GM12878 (cell line): ENCODE measurements around the gene MAGI2. TPM values are rescaled to one million over a fixed set of nuclear protein-coding genes. Genes with fewer than 3 reads are reported as not detected.

ENCODE experiments used
- ATAC-seq: fragments of 200-7000 bp; cut with Tn5 transposase; 3 replicates; pipeline ENCODE4 v1.9.1; 2020; ENCODE audit warnings: mild to moderate bottlenecking, moderate library complexity
- BruUV-seq: library from RNA; stranded (reverse); fragments of 400-500 nt; replicated peaks from 2 replicates; lab custom pipeline; 2021; lab: Mats Ljungman, UMichigan
- CTCF ChIA-PET: fragments of 300-600 bp; sonication (Branson Sonifier 250); formaldehyde crosslinking; extraction: SDS; loops from one replicate; lab custom pipeline; 2021; ENCODE audit warnings: inconsistent platforms; lab: Yijun Ruan, JAX
- POLR2A ChIA-PET: fragments of 350-600 bp; formaldehyde crosslinking; extraction: SDS; loops from one replicate; lab custom pipeline; 2021; ENCODE audit warnings: inconsistent platforms; lab: Charles Lee
- RAD21 ChIA-PET: fragments of 300-600 bp; sonication (Branson Sonifier 250); formaldehyde crosslinking; loops from one replicate; lab custom pipeline; 2023; ENCODE audit warnings: antibody characterized with exemption; ENCODE audit not compliant: unreplicated experiment; lab: Charles Lee
- SMC1A ChIA-PET: fragments of 300-600 bp; sonication (Branson Sonifier 250); formaldehyde crosslinking; loops from one replicate; lab custom pipeline; 2023; ENCODE audit not compliant: unreplicated experiment, uncharacterized antibody; lab: Charles Lee
- DNase-seq: peaks from one replicate; pipeline ENCODE4 v3.0.0-alpha.2; 2011; ENCODE audit warnings: low read depth, low spot score
- FAIRE-seq: peaks from 3 replicates; lab custom pipeline; 2011; peaks lifted over from hg19 to GRCh38; lab: Jason Lieb, UNC
- H2AFZ ChIP-seq: 2 replicates; pipeline ENCODE4 v1.6.0; 2011; ENCODE audit warnings: low read depth, low read length, control low read depth; ENCODE audit not compliant: control insufficient read depth
- H3K27ac ChIP-seq: 2 replicates; pipeline ENCODE4 v1.5.1; 2011; ENCODE audit warnings: control low read depth; ENCODE audit not compliant: control insufficient read depth, insufficient read depth
- H3K27me3 ChIP-seq, 2 experiments: replicated peaks in 1 of 2; 2 replicates each; pipeline versions ENCODE4 v1.6.0 to v1.6.1; 2011; ENCODE audit warnings: low read length in 1 of 2; ENCODE audit not compliant: control insufficient read depth in 2 of 2, insufficient read depth in 2 of 2
- H3K36me3 ChIP-seq, 2 experiments: 2 replicates each; pipeline ENCODE4 v1.5.1; 2011; ENCODE audit warnings: low read length in 1 of 2; ENCODE audit not compliant: control insufficient read depth in 2 of 2, insufficient read depth in 2 of 2
- H3K4me1 ChIP-seq: 2 replicates; pipeline ENCODE4 v1.6.1; 2011; ENCODE audit warnings: mild to moderate bottlenecking, low read length, moderate library complexity, mixed read lengths; ENCODE audit not compliant: control insufficient read depth, insufficient read depth
- H3K4me2 ChIP-seq: 2 replicates; pipeline ENCODE4 v1.6.0; 2011; ENCODE audit warnings: control low read depth; ENCODE audit not compliant: control insufficient read depth, insufficient read depth
- H3K4me3 ChIP-seq: fragments of 200-600 bp; sonication (generic); 2 replicates; pipeline ENCODE4 v1.5.1; 2016
- H3K79me2 ChIP-seq: 2 replicates; pipeline ENCODE4 v1.6.0; 2011; ENCODE audit warnings: low read length; ENCODE audit not compliant: control insufficient read depth, insufficient read depth
- H3K9ac ChIP-seq: 2 replicates; pipeline ENCODE4 v1.8.0; 2011; ENCODE audit warnings: low read length, control low read depth, mixed read lengths; ENCODE audit not compliant: control insufficient read depth, insufficient read depth
- H3K9me3 ChIP-seq: replicated peaks from 3 replicates; pipeline ENCODE4 v1.5.1; 2011; ENCODE audit warnings: mild to moderate bottlenecking, low read length; ENCODE audit not compliant: control insufficient read depth, insufficient read depth
- H4K20me1 ChIP-seq: 2 replicates; pipeline ENCODE4 v1.6.0; 2011; ENCODE audit not compliant: control insufficient read depth, insufficient read depth
- ASH2L ChIP-seq: fragments of 300-600, 200-600 bp; sonication (generic); IDR thresholded peaks from 2 replicates; pipeline ENCODE4 v1.6.1; 2017; ENCODE audit warnings: low read depth, mild to moderate bottlenecking, borderline replicate concordance
- JUND ChIP-seq: IDR thresholded peaks from 2 replicates; pipeline ENCODE4 v1.6.1; 2012; ENCODE audit warnings: low read depth, mild to moderate bottlenecking, low read length, improper control_type of control experiment, moderate library complexity
- MEF2B ChIP-seq: fragments of 450-650 bp; IDR thresholded peaks from 2 replicates; pipeline ENCODE4 v1.6.1; 2018; ENCODE audit warnings: mild to moderate bottlenecking, moderate library complexity; ENCODE audit not compliant: partially characterized antibody, poor library complexity, severe bottlenecking
- NFXL1 ChIP-seq: fragments of 450-650 bp; IDR thresholded peaks from 2 replicates; pipeline ENCODE4 v1.6.1; 2017; ENCODE audit warnings: antibody characterized with exemption, mild to moderate bottlenecking, borderline replicate concordance
- NR2C2 ChIP-seq: IDR thresholded peaks from 2 replicates; pipeline ENCODE4 v1.6.1; 2011; ENCODE audit warnings: borderline replicate concordance, low read depth; ENCODE audit not compliant: control insufficient read depth, insufficient read length
- NRF1 ChIP-seq: conservative IDR thresholded peaks from 2 replicates; pipeline ENCODE4 v1.6.1; 2011; ENCODE audit warnings: mild to moderate bottlenecking, low read depth, low read length, improper control_type of control experiment
- SIX5 ChIP-seq: IDR thresholded peaks from 2 replicates; pipeline ENCODE4 v1.6.1; 2011; ENCODE audit warnings: mild to moderate bottlenecking, low read depth, low read length, moderate library complexity; ENCODE audit not compliant: severe bottlenecking
- SP1 ChIP-seq: IDR thresholded peaks from one replicate; pipeline ENCODE4 v1.6.1; 2011; ENCODE audit warnings: low read depth, low read length
- SUPT20H ChIP-seq: IDR thresholded peaks from 2 replicates; pipeline ENCODE4 v1.6.1; 2011; ENCODE audit warnings: low read depth, mild to moderate bottlenecking, low read length, moderate library complexity, borderline replicate concordance; ENCODE audit not compliant: control insufficient read depth
- TCF7 ChIP-seq: IDR thresholded peaks from 2 replicates; pipeline ENCODE4 v1.6.1; 2014; ENCODE audit warnings: antibody characterized with exemption, borderline replicate concordance
- ZZZ3 ChIP-seq: IDR thresholded peaks from 2 replicates; pipeline ENCODE4 v1.6.1; 2011; ENCODE audit warnings: low read depth; ENCODE audit not compliant: control insufficient read depth, insufficient read length
- WGBS: methylation state at CpG from one replicate; pipeline ENCODE4 v1.1.6; 2016; ENCODE audit warnings: low lambda C conversion rate; ENCODE audit not compliant: insufficient replicate concordance, insufficient coverage; ENCODE audit errors: missing lambda C conversion rate; 5-methylcytosine and 5-hydroxymethylcytosine counted together
- in situ Hi-C: fragments of 300-500 bp; cut with MboI; formaldehyde crosslinking; loops from 9 replicates; pipeline ENCODE4 v1.14.3; 2018; ENCODE audit warnings: mixed read lengths
- intact Hi-C: fragments of 100-400 bp; cut with micrococcal nuclease; formaldehyde crosslinking; loops from one replicate; pipeline ENCODE4 v1.14.2; 2022; ENCODE audit not compliant: unreplicated experiment
- polyA plus RNA-seq, 11 experiments: library from polyadenylated mRNA; depleted of rRNA in 4 of 11; unstranded in 6 of 11; stranded (reverse) in 5 of 11; fragments of >200 nt; fragmentation: Nextera tagmentation in 4 of 11; fragmentation: Illumina TruSeq in 1 of 11; extraction: Ambion mirVana in 4 of 11; extraction: Trizol in 1 of 11; gene quantifications; 1 replicate in 1 of 11; 2 replicates in 10 of 11; pipeline versions ENCODE4 v1.2.1 to v1.2.3, GENCODE V29; 2011 to 2016; ENCODE audit warnings: inconsistent platforms in 2 of 11, missing spikeins in 2 of 11, low read depth in 1 of 11
- total RNA-seq, 4 experiments: library from RNA; depleted of rRNA in 3 of 4; stranded (reverse); fragments of >200 nt in 3 of 4; fragmentation: Illumina TruSeq in 1 of 4; extraction: Trizol in 1 of 4; gene quantifications; 2 replicates each; pipeline versions ENCODE4 v1.2.1 to v1.2.3, GENCODE V29; 2013 to 2021
- TF ChIP-seq, protein P1 (sequence below): fragments of 450-650 bp; formaldehyde crosslinking; IDR thresholded peaks from 2 replicates; pipeline ENCODE4 v1.4.0; 2022; ENCODE audit warnings: mild to moderate bottlenecking, moderate library complexity
- TF ChIP-seq, protein P2 (sequence below): IDR thresholded peaks from 2 replicates; pipeline ENCODE4 v1.6.1; 2012; ENCODE audit warnings: mild to moderate bottlenecking, low read depth, low read length
- TF ChIP-seq, protein P3 (sequence below): fragments of 450-650 bp; IDR thresholded peaks from 2 replicates; pipeline ENCODE4 v1.6.1; 2017; ENCODE audit warnings: mild to moderate bottlenecking

MAGI2 gene
- total and polyA plus RNA-seq, 10 of the 15 experiments (the other 5 are each of a cell fraction or from before 2014, with no cell fraction given): 0.01 to 0.31 (median 0.05) TPM; not detected in 2

DNA sequence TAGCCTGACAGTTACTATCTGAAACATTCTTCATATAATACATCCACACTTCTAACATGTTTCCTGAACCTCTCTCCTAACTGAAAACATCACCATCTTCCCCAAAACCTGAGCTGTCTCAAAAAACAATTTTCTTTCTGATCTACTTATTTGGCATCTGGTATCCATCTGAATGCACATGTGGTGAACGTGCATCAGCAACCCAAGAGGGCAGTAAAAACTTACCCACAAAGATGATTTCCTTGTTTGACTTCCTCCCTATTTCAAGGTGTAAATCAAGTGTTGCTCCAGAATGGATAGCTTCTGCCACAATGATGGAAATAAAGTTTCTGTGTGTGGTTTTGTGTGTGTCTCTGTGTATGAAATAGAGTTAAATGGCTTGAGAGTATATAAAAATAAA is 500.4 kb downstream of the MAGI2 start (continued):
- TF ChIP-seq SIX5: no peak

DNA sequence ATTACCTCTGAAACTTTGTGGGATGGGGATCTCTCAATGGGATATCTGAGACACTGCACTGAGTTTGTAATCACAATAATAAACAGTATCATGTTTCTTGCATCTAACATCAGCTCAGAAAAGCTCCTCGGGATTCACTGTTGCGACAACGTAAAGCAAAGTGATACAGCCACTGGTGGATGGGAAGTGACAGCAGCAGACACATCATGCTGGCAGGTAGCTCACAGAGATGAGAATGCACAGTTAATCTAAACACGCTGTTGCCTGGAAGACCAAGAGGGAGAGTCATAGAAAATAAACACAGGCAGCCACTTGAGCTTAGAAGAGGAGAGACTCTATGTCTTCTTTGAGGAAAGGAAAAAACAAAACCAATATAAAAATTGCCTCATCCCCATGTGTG is 513.8 kb downstream of the MAGI2 start:
- ChIA-PET POLR2A (no interaction called here), SMC1A (interaction anchor here (0.6 kb wide), 1 partner anchor 114 kb away, joined by 3 read pairs; no protein-coding TSS in a partner anchor), CTCF (no interaction called here), RAD21 (no interaction called here)
- 14% methylated on average over 4 of the region's 4 CpGs for WGBS
- Histone ChIP-seq H3K9me3 (no peaks in the 10 kb centered on the region), H3K79me2 (no peaks in the 10 kb centered on the region), H3K27me3 (no peaks in the 10 kb centered on the region), H3K4me1 (no peaks in the 10 kb centered on the region), H3K36me3 (no peaks in the 10 kb centered on the region), H3K4me2 (no peak overlapping the region), H2AFZ (no peak overlapping the region), H3K9ac (no peak overlapping the region), H3K27ac (no peak overlapping the region), H3K4me3 (no peak overlapping the region), H4K20me1 (no peaks in the 10 kb centered on the region)
- FAIRE-seq (no peak), DNase-seq (no peak), ATAC-seq (no peak)
- BruUV-seq: no TSS peak
- in situ Hi-C loops (no loop called here), intact Hi-C loops (no loop called here)
- TF ChIP-seq NRF1 (no peak), NFXL1 (no peak), TCF7 (no peak), MEF2B (no peak), SP1 (no peak), NR2C2 (no peak), ZZZ3 (no peak), SUPT20H (no peak), JUND (no peak), ASH2L (no peak)
- TF ChIP-seq, protein P1, sequence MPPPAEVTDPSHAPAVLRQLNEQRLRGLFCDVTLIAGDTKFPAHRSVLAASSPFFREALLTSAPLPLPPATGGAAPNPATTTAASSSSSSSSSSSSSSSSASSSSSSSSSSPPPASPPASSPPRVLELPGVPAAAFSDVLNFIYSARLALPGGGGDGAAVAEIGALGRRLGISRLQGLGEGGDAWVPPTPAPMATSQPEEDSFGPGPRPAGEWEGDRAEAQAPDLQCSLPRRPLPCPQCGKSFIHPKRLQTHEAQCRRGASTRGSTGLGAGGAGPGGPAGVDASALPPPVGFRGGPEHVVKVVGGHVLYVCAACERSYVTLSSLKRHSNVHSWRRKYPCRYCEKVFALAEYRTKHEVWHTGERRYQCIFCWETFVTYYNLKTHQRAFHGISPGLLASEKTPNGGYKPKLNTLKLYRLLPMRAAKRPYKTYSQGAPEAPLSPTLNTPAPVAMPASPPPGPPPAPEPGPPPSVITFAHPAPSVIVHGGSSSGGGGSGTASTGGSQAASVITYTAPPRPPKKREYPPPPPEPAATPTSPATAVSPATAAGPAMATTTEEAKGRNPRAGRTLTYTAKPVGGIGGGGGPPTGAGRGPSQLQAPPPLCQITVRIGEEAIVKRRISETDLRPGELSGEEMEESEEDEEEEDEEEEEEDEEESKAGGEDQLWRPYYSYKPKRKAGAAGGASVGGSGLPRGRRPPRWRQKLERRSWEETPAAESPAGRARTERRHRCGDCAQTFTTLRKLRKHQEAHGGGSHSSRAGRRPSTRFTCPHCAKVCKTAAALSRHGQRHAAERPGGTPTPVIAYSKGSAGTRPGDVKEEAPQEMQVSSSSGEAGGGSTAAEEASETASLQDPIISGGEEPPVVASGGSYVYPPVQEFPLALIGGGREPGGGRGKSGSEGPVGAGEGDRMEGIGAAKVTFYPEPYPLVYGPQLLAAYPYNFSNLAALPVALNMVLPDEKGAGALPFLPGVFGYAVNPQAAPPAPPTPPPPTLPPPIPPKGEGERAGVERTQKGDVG (CRISPR knock-in tag): no peak
- TF ChIP-seq, protein P2, sequence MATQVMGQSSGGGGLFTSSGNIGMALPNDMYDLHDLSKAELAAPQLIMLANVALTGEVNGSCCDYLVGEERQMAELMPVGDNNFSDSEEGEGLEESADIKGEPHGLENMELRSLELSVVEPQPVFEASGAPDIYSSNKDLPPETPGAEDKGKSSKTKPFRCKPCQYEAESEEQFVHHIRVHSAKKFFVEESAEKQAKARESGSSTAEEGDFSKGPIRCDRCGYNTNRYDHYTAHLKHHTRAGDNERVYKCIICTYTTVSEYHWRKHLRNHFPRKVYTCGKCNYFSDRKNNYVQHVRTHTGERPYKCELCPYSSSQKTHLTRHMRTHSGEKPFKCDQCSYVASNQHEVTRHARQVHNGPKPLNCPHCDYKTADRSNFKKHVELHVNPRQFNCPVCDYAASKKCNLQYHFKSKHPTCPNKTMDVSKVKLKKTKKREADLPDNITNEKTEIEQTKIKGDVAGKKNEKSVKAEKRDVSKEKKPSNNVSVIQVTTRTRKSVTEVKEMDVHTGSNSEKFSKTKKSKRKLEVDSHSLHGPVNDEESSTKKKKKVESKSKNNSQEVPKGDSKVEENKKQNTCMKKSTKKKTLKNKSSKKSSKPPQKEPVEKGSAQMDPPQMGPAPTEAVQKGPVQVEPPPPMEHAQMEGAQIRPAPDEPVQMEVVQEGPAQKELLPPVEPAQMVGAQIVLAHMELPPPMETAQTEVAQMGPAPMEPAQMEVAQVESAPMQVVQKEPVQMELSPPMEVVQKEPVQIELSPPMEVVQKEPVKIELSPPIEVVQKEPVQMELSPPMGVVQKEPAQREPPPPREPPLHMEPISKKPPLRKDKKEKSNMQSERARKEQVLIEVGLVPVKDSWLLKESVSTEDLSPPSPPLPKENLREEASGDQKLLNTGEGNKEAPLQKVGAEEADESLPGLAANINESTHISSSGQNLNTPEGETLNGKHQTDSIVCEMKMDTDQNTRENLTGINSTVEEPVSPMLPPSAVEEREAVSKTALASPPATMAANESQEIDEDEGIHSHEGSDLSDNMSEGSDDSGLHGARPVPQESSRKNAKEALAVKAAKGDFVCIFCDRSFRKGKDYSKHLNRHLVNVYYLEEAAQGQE: no peak
- TF ChIP-seq, protein P3, sequence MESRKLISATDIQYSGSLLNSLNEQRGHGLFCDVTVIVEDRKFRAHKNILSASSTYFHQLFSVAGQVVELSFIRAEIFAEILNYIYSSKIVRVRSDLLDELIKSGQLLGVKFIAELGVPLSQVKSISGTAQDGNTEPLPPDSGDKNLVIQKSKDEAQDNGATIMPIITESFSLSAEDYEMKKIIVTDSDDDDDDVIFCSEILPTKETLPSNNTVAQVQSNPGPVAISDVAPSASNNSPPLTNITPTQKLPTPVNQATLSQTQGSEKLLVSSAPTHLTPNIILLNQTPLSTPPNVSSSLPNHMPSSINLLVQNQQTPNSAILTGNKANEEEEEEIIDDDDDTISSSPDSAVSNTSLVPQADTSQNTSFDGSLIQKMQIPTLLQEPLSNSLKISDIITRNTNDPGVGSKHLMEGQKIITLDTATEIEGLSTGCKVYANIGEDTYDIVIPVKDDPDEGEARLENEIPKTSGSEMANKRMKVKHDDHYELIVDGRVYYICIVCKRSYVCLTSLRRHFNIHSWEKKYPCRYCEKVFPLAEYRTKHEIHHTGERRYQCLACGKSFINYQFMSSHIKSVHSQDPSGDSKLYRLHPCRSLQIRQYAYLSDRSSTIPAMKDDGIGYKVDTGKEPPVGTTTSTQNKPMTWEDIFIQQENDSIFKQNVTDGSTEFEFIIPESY: no peak
